GM23338 (cell line): Measurements from ENCODE around the gene TPR. TPM values are rescaled to one million over a fixed set of nuclear protein-coding genes. Genes with fewer than 3 reads are reported as not detected.

Experiments
- ATAC-seq: fragments of 200-7000 bp; cut with Tn5 transposase; 3 replicates; pipeline ENCODE4 v1.9.1; 2020
- DNase-seq: peaks from one replicate; pipeline ENCODE4 v3.0.0-alpha.2; 2015; ENCODE audit warnings: low spot score
- H2AFZ ChIP-seq: fragments of 200-600 bp; sonication (generic); 2 replicates; pipeline ENCODE4 v1.8.0; 2016; ENCODE audit warnings: antibody characterized with exemption, mild to moderate bottlenecking, moderate library complexity
- H3F3A ChIP-seq: fragments of 200-600 bp; sonication (generic); replicated peaks from 2 replicates; pipeline ENCODE4 v1.8.0; 2017; ENCODE audit warnings: antibody characterized with exemption, mixed run types, low read depth
- H3K27ac ChIP-seq: fragments of 200-600 bp; sonication (generic); 2 replicates; pipeline ENCODE4 v1.6.1; 2016; ENCODE audit warnings: low read depth
- H3K27me3 ChIP-seq: fragments of 200-600 bp; sonication (generic); 2 replicates; pipeline ENCODE4 v1.8.0; 2016; ENCODE audit warnings: mild to moderate bottlenecking, mixed run types, moderate library complexity; ENCODE audit not compliant: insufficient read depth
- H3K36me3 ChIP-seq: fragments of 200-600 bp; sonication (generic); 2 replicates; pipeline ENCODE4 v1.8.0; 2016; ENCODE audit warnings: mild to moderate bottlenecking; ENCODE audit not compliant: insufficient read depth
- H3K4me1 ChIP-seq: fragments of 200-600 bp; sonication (generic); 2 replicates; pipeline ENCODE4 v1.8.0; 2016; ENCODE audit warnings: mild to moderate bottlenecking, moderate library complexity; ENCODE audit not compliant: insufficient read depth
- H3K4me2 ChIP-seq: fragments of 200-600 bp; sonication (generic); 2 replicates; pipeline ENCODE4 v1.7.1; 2017; ENCODE audit warnings: mixed run types
- H3K4me3 ChIP-seq: fragments of 200-600 bp; sonication (generic); 2 replicates; pipeline ENCODE4 v1.6.1; 2016; ENCODE audit warnings: mixed run types
- H3K79me2 ChIP-seq: fragments of 200-600 bp; sonication (generic); replicated peaks from 2 replicates; pipeline ENCODE4 v1.8.0; 2017; ENCODE audit warnings: mild to moderate bottlenecking; ENCODE audit not compliant: insufficient read depth
- H3K9me2 ChIP-seq: fragments of 200-600 bp; sonication (generic); 2 replicates; pipeline ENCODE4 v1.8.0; 2017; ENCODE audit not compliant: insufficient read depth
- H4K20me1 ChIP-seq: fragments of 200-600 bp; sonication (generic); replicated peaks from 2 replicates; pipeline ENCODE4 v1.8.0; 2017; ENCODE audit warnings: mild to moderate bottlenecking; ENCODE audit not compliant: insufficient read depth
- H3K27ac Mint-ChIP-seq: 2 replicates; pipeline ENCODE4 v1.8.0; 2020; ENCODE audit warnings: inconsistent platforms, mild to moderate bottlenecking, moderate library complexity, mixed read lengths
- H3K27me3 Mint-ChIP-seq: 3 replicates; pipeline ENCODE4 v1.8.0; 2022; ENCODE audit warnings: low read depth, mild to moderate bottlenecking, moderate library complexity, mixed read lengths, inconsistent platforms; ENCODE audit not compliant: insufficient read depth, poor library complexity
- H3K36me3 Mint-ChIP-seq: 3 replicates; pipeline ENCODE4 v1.8.0; 2021; ENCODE audit warnings: low read depth, mild to moderate bottlenecking, inconsistent platforms, moderate library complexity, mixed read lengths
- H3K4me1 Mint-ChIP-seq: 3 replicates; pipeline ENCODE4 v1.8.0; 2020; ENCODE audit warnings: mild to moderate bottlenecking, inconsistent platforms, mixed read lengths
- H3K4me3 Mint-ChIP-seq: 3 replicates; pipeline ENCODE4 v1.8.0; 2021; ENCODE audit warnings: moderate library complexity, mild to moderate bottlenecking, inconsistent platforms, mixed read lengths
- H3K9me3 Mint-ChIP-seq: 3 replicates; pipeline ENCODE4 v1.8.0; 2020; ENCODE audit warnings: moderate library complexity, mild to moderate bottlenecking, inconsistent platforms, mixed read lengths
- CREB1 ChIP-seq: fragments of 250-450 bp; sonication (Bioruptor Pico); IDR thresholded peaks from 2 replicates; pipeline ENCODE4 v1.5.0; 2020; ENCODE audit warnings: low read depth, mild to moderate bottlenecking, moderate library complexity
- EZH2 ChIP-seq: fragments of 200-600 bp; sonication (generic); IDR thresholded peaks from one replicate; pipeline ENCODE4 v1.8.0; 2017; ENCODE audit warnings: antibody characterized with exemption, mild to moderate bottlenecking, low read depth; ENCODE audit not compliant: unreplicated experiment
- EZH2phosphoT487 ChIP-seq: fragments of 200-600 bp; sonication (generic); IDR thresholded peaks from one replicate; pipeline ENCODE4 v1.8.1; 2018; ENCODE audit warnings: antibody characterized with exemption; ENCODE audit not compliant: unreplicated experiment
- JUNB ChIP-seq: IDR thresholded peaks from one replicate; pipeline ENCODE4 v1.6.1; 2016; ENCODE audit warnings: antibody characterized with exemption; ENCODE audit not compliant: unreplicated experiment
- POLR2AphosphoS5 ChIP-seq: IDR thresholded peaks from 2 replicates; pipeline ENCODE4 v1.6.1; 2016; ENCODE audit warnings: antibody characterized with exemption, low read depth
- STAT1 ChIP-seq: IDR thresholded peaks from one replicate; pipeline ENCODE4 v1.6.1; 2016; ENCODE audit warnings: antibody characterized with exemption; ENCODE audit not compliant: unreplicated experiment
- ZNF114 ChIP-seq: fragments of 250-450 bp; sonication (Bioruptor Pico); IDR thresholded peaks from 2 replicates; pipeline ENCODE4 v1.5.0; 2020; ENCODE audit warnings: mild to moderate bottlenecking, moderate library complexity
- ZNF331 ChIP-seq: fragments of 250-450 bp; sonication (Bioruptor Pico); IDR thresholded peaks from 2 replicates; pipeline ENCODE4 v1.5.0; 2020; ENCODE audit warnings: low read depth, mild to moderate bottlenecking, moderate library complexity
- polyA plus RNA-seq: library from polyadenylated mRNA; unstranded; fragments of >200 nt; fragmentation: Nextera tagmentation; extraction: Ambion mirVana; gene quantifications from 2 replicates; pipeline ENCODE4 v1.2.1, GENCODE V29; 2016
- total RNA-seq: library from RNA; depleted of rRNA; stranded (reverse); fragments of >200 nt; shearing (Covaris generic); gene quantifications from 2 replicates; pipeline ENCODE4 v1.2.3, GENCODE V29; 2014
- TF ChIP-seq, protein P1 (sequence below), 2 experiments: fragments of 200-600 bp in 1 of 2; sonication (generic) in 1 of 2; conservative IDR thresholded peaks; 2 replicates each; pipeline versions ENCODE4 v1.5.1 to v1.6.1; 2016 to 2017; ENCODE audit warnings: antibody characterized with exemption in 2 of 2, low read depth in 2 of 2, mild to moderate bottlenecking in 2 of 2, moderate library complexity in 1 of 2
- TF ChIP-seq, protein P2 (sequence below): fragments of 250-450 bp; sonication (Bioruptor Pico); IDR thresholded peaks from 2 replicates; pipeline ENCODE4 v1.5.0; 2020; ENCODE audit warnings: mild to moderate bottlenecking, moderate library complexity
- TF ChIP-seq, protein P3 (sequence below): IDR thresholded peaks from 2 replicates; pipeline ENCODE4 v1.6.1; 2016; ENCODE audit warnings: antibody characterized with exemption

TPR gene
- total and polyA plus RNA-seq, 2 experiments from 2014 or later, result 108 to 220 TPM

DNA sequence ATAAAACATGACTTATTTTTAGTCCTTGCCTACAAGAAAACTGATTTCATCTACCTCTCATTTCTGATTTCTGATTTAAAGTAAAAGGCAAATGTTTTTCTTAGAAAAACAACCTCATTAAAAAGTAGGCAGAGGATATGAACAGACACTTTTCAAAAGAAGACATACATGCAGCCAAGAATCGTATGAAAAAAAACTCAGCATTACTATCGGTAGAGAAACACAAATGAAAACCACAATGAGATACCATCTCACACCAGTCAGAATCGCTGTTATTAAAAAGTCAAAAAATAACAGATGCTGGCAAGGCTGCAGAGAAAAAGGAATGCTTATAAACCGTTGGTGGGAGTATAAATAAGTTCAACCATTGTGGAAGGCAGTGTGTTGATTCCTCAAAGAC, 16.8 kb upstream of the TPR start:
- Mint-ChIP-seq H3K4me1 (no peaks in the 10 kb centered on the region), H3K9me3 (no peaks in the 10 kb centered on the region), H3K27me3 (no peaks in the 10 kb centered on the region), H3K36me3 (peaks cover 38% of the 10 kb centered on the region), H3K4me3 (no peak overlapping the region), H3K27ac (no peak overlapping the region)
- Histone ChIP-seq H3K27ac (no peak overlapping the region), H4K20me1 (no peaks in the 10 kb centered on the region; the same call in 1 of the 2 replicates), H3K36me3 (peaks cover 31% of the 10 kb centered on the region; the same call in 1 of the 2 replicates), H3K4me2 (no peak overlapping the region), H2AFZ (no peak overlapping the region), H3K9me2 (no peaks in the 10 kb centered on the region), H3K27me3 (no peaks in the 10 kb centered on the region), H3F3A (no peaks in the 10 kb centered on the region), H3K4me3 (no peak overlapping the region), H3K4me1 (no peaks in the 10 kb centered on the region), H3K79me2 (no peaks in the 10 kb centered on the region)
- no peak for DNase-seq
- TF ChIP-seq CREB1 (CRISPR knock-in tag) (no peak), JUNB (no peak)
- TF ChIP-seq, protein P1, sequence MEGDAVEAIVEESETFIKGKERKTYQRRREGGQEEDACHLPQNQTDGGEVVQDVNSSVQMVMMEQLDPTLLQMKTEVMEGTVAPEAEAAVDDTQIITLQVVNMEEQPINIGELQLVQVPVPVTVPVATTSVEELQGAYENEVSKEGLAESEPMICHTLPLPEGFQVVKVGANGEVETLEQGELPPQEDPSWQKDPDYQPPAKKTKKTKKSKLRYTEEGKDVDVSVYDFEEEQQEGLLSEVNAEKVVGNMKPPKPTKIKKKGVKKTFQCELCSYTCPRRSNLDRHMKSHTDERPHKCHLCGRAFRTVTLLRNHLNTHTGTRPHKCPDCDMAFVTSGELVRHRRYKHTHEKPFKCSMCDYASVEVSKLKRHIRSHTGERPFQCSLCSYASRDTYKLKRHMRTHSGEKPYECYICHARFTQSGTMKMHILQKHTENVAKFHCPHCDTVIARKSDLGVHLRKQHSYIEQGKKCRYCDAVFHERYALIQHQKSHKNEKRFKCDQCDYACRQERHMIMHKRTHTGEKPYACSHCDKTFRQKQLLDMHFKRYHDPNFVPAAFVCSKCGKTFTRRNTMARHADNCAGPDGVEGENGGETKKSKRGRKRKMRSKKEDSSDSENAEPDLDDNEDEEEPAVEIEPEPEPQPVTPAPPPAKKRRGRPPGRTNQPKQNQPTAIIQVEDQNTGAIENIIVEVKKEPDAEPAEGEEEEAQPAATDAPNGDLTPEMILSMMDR (conservative IDR thresholded peaks at IDR 0.05; ENCODE audit: low read depth in 2 of 2), result no peak
- TF ChIP-seq, protein P2, sequence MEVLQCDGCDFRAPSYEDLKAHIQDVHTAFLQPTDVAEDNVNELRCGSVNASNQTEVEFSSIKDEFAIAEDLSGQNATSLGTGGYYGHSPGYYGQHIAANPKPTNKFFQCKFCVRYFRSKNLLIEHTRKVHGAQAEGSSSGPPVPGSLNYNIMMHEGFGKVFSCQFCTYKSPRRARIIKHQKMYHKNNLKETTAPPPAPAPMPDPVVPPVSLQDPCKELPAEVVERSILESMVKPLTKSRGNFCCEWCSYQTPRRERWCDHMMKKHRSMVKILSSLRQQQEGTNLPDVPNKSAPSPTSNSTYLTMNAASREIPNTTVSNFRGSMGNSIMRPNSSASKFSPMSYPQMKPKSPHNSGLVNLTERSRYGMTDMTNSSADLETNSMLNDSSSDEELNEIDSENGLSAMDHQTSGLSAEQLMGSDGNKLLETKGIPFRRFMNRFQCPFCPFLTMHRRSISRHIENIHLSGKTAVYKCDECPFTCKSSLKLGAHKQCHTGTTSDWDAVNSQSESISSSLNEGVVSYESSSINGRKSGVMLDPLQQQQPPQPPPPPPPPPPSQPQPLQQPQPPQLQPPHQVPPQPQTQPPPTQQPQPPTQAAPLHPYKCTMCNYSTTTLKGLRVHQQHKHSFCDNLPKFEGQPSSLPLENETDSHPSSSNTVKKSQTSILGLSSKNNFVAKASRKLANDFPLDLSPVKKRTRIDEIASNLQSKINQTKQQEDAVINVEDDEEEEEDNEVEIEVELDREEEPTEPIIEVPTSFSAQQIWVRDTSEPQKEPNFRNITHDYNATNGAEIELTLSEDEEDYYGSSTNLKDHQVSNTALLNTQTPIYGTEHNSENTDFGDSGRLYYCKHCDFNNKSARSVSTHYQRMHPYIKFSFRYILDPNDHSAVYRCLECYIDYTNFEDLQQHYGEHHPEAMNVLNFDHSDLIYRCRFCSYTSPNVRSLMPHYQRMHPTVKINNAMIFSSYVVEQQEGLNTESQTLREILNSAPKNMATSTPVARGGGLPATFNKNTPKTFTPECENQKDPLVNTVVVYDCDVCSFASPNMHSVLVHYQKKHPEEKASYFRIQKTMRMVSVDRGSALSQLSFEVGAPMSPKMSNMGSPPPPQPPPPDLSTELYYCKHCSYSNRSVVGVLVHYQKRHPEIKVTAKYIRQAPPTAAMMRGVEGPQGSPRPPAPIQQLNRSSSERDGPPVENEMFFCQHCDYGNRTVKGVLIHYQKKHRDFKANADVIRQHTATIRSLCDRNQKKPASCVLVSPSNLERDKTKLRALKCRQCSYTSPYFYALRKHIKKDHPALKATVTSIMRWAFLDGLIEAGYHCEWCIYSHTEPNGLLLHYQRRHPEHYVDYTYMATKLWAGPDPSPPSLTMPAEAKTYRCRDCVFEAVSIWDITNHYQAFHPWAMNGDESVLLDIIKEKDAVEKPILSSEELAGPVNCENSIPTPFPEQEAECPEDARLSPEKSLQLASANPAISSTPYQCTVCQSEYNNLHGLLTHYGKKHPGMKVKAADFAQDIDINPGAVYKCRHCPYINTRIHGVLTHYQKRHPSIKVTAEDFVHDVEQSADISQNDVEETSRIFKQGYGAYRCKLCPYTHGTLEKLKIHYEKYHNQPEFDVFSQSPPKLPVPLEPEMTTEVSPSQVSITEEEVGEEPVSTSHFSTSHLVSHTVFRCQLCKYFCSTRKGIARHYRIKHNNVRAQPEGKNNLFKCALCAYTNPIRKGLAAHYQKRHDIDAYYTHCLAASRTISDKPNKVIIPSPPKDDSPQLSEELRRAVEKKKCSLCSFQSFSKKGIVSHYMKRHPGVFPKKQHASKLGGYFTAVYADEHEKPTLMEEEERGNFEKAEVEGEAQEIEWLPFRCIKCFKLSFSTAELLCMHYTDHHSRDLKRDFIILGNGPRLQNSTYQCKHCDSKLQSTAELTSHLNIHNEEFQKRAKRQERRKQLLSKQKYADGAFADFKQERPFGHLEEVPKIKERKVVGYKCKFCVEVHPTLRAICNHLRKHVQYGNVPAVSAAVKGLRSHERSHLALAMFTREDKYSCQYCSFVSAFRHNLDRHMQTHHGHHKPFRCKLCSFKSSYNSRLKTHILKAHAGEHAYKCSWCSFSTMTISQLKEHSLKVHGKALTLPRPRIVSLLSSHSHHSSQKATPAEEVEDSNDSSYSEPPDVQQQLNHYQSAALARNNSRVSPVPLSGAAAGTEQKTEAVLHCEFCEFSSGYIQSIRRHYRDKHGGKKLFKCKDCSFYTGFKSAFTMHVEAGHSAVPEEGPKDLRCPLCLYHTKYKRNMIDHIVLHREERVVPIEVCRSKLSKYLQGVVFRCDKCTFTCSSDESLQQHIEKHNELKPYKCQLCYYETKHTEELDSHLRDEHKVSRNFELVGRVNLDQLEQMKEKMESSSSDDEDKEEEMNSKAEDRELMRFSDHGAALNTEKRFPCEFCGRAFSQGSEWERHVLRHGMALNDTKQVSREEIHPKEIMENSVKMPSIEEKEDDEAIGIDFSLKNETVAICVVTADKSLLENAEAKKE, result no peak
- ATAC-seq, result no peak

DNA sequence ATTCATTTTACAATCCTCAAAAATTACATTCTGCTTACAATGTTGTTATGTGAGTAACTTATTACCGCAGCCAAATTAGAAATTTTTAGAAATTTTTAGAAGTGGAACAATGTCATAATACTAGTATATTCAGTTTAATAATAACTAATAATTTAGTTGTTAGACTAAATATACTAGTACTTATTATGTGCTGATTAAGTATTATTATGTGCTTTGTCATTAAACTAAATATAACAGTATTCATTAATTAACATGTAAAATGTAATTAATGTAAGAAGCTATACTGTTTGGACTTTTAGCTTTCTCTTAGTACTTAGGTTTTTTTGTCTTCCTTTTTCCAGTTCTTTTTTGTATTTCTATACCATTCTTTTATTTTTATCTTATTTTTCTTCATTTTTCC, 15.9 kb upstream of the TPR start:
- no peak for DNase-seq
- no peaks in the 10 kb centered on the region for H3K79me2 ChIP-seq
- H2AFZ ChIP-seq, result no peak overlapping the region
- H3K4me1 ChIP-seq, result no peaks in the 10 kb centered on the region
- Mint-ChIP-seq H3K4me3 (no peak overlapping the region), H3K36me3 (peaks cover 37% of the 10 kb centered on the region), H3K4me1 (no peaks in the 10 kb centered on the region), H3K27me3 (no peaks in the 10 kb centered on the region), H3K27ac (no peak overlapping the region), H3K9me3 (no peaks in the 10 kb centered on the region)
- H3K27me3 ChIP-seq, result no peaks in the 10 kb centered on the region
- no peak overlapping the region for H3K27ac ChIP-seq
- no peak overlapping the region for H3K4me3 ChIP-seq
- no peaks in the 10 kb centered on the region; the same call in none of the 2 replicates for H4K20me1 ChIP-seq
- peaks cover 36% of the 10 kb centered on the region; the same call in 1 of the 2 replicates for H3K36me3 ChIP-seq
- no peaks in the 10 kb centered on the region for H3F3A ChIP-seq
- no peaks in the 10 kb centered on the region for H3K9me2 ChIP-seq
- no peak overlapping the region for H3K4me2 ChIP-seq
- ATAC-seq, result no peak
- TF ChIP-seq POLR2AphosphoS5 (no peak), ZNF114 (CRISPR knock-in tag) (no peak), STAT1 (no peak), JUNB (no peak), EZH2phosphoT487 (no peak), EZH2 (no peak), CREB1 (CRISPR knock-in tag) (no peak), ZNF331 (no peak)
- TF ChIP-seq, protein P1 (conservative IDR thresholded peaks at IDR 0.05; ENCODE audit: low read depth in 2 of 2), result no peak
- TF ChIP-seq, protein P3, sequence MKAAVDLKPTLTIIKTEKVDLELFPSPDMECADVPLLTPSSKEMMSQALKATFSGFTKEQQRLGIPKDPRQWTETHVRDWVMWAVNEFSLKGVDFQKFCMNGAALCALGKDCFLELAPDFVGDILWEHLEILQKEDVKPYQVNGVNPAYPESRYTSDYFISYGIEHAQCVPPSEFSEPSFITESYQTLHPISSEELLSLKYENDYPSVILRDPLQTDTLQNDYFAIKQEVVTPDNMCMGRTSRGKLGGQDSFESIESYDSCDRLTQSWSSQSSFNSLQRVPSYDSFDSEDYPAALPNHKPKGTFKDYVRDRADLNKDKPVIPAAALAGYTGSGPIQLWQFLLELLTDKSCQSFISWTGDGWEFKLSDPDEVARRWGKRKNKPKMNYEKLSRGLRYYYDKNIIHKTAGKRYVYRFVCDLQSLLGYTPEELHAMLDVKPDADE, result no peak
